RWPE2 (cell line): ENCODE measurements around the gene CFAP52.

Source experiments
- ATAC-seq: fragments of 200-7000 bp; cut with Tn5 transposase; 3 replicates; pipeline ENCODE4 v1.9.1; 2021; ENCODE audit warnings: low read depth
- DNase-seq: peaks from one replicate; pipeline ENCODE4 v3.0.0-alpha.2; 2020; ENCODE audit warnings: low spot score
- H3K27ac ChIP-seq: fragments of 450-650 bp; 2 replicates; pipeline ENCODE4 v1.5.1; 2017; ENCODE audit warnings: mild to moderate bottlenecking; ENCODE audit not compliant: poor library complexity, severe bottlenecking
- H3K27me3 ChIP-seq: fragments of 250-450 bp; sonication (Bioruptor Pico); 2 replicates; pipeline ENCODE4 v1.5.1; 2021; ENCODE audit warnings: mild to moderate bottlenecking, moderate library complexity; ENCODE audit not compliant: insufficient read depth, poor library complexity, severe bottlenecking
- H3K36me3 ChIP-seq: fragments of 250-450 bp; sonication (Bioruptor Pico); 2 replicates; pipeline ENCODE4 v1.5.1; 2020; ENCODE audit warnings: low read depth, mild to moderate bottlenecking, moderate library complexity
- H3K4me1 ChIP-seq: fragments of 250-450 bp; sonication (Bioruptor Pico); 2 replicates; pipeline ENCODE4 v1.5.1; 2021; ENCODE audit warnings: mild to moderate bottlenecking, moderate library complexity; ENCODE audit not compliant: insufficient read depth, poor library complexity, severe bottlenecking
- H3K4me3 ChIP-seq: fragments of 250-450 bp; sonication (Bioruptor Pico); 2 replicates; pipeline ENCODE4 v1.5.1; 2021; ENCODE audit warnings: mild to moderate bottlenecking, moderate library complexity; ENCODE audit not compliant: severe bottlenecking
- H3K9me3 ChIP-seq: fragments of 250-450 bp; sonication (Bioruptor Pico); 2 replicates; pipeline ENCODE4 v1.5.1; 2021; ENCODE audit warnings: mild to moderate bottlenecking, moderate library complexity; ENCODE audit not compliant: severe bottlenecking
- CTCF ChIP-seq: fragments of 450-650 bp; IDR thresholded peaks from one replicate; pipeline ENCODE4 v1.5.1; 2017; ENCODE audit warnings: mild to moderate bottlenecking, moderate library complexity; ENCODE audit not compliant: poor library complexity, severe bottlenecking

Gene CFAP52

GRCh38 chr17:9541718-9542117 lies 34.7 kb upstream of the CFAP52 start:
- no peaks in the 10 kb centered on the region for H3K4me1 ChIP-seq
- ATAC-seq (no peak), DNase-seq (no peak)
- no peaks in the 10 kb centered on the region for H3K27me3 ChIP-seq
- H3K4me3 ChIP-seq = no peak overlapping the region
- H3K36me3 ChIP-seq = no peaks in the 10 kb centered on the region
- H3K27ac ChIP-seq = no peak overlapping the region
- TF ChIP-seq CTCF = no peak
- no peaks in the 10 kb centered on the region for H3K9me3 ChIP-seq

GRCh38 chr17:9544221-9544620 lies 32.2 kb upstream of the CFAP52 start:
- TF ChIP-seq CTCF = no peak
- no peaks in the 10 kb centered on the region for H3K36me3 ChIP-seq
- no peak for ATAC-seq
- no peak overlapping the region for H3K27ac ChIP-seq
- no peaks in the 10 kb centered on the region for H3K4me1 ChIP-seq
- H3K9me3 ChIP-seq = no peaks in the 10 kb centered on the region
- no peak overlapping the region for H3K4me3 ChIP-seq
- DNase-seq = no peak
- no peaks in the 10 kb centered on the region for H3K27me3 ChIP-seq

- Histone ChIP-seq H3K4me1 (no peaks in the 10 kb centered on the region), H3K27me3 (no peaks in the 10 kb centered on the region), H3K36me3 (no peaks in the 10 kb centered on the region), H3K4me3 (no peak overlapping the region), H3K9me3 (no peaks in the 10 kb centered on the region), H3K27ac (no peak overlapping the region)
- TF ChIP-seq CTCF = no peak
- no peak for DNase-seq
- no peak for ATAC-seq
Observed at GRCh38 chr17:9549215-9549614, 27.2 kb upstream of the CFAP52 start.

GRCh38 chr17:9553181-9553580 lies 23.3 kb upstream of the CFAP52 start:
- DNase-seq (no peak), ATAC-seq (no peak)
- Histone ChIP-seq H3K27me3 (no peaks in the 10 kb centered on the region), H3K9me3 (no peaks in the 10 kb centered on the region), H3K4me1 (no peaks in the 10 kb centered on the region), H3K36me3 (0 out of 2 replicates have a peak, but pooled peaks cover 9% of the 10 kb centered on the region), H3K27ac (no peak overlapping the region), H3K4me3 (no peak overlapping the region)
- no peak for TF ChIP-seq CTCF

GRCh38 chr17:9553596-9553995 lies 22.8 kb upstream of the CFAP52 start:
- DNase-seq (no peak), ATAC-seq (no peak)
- H3K4me1 ChIP-seq = no peaks in the 10 kb centered on the region
- 0 out of 2 replicates have a peak, but pooled peaks cover 9% of the 10 kb centered on the region for H3K36me3 ChIP-seq
- H3K4me3 ChIP-seq = no peak overlapping the region
- no peak for TF ChIP-seq CTCF
- no peaks in the 10 kb centered on the region for H3K9me3 ChIP-seq
- no peaks in the 10 kb centered on the region for H3K27me3 ChIP-seq
- no peak overlapping the region for H3K27ac ChIP-seq
